HCT116 (cell line): Measurements from ENCODE around the gene CTSH. TPM values are rescaled to one million over a fixed set of nuclear protein-coding genes. Genes with fewer than 3 reads are reported as not detected.

Experiments
- ATAC-seq: fragments of 200-7000 bp; cut with Tn5 transposase; 2 replicates; pipeline ENCODE4 v1.9.1; 2020; ENCODE audit warnings: mild to moderate bottlenecking, moderate library complexity
- BruUV-seq: library from RNA; stranded (reverse); fragments of 400-500 nt; replicated peaks from 2 replicates; lab custom pipeline; 2021; lab: Mats Ljungman, UMichigan
- CTCF ChIA-PET: fragments of 300-600 bp; sonication (Branson Sonifier 250); formaldehyde crosslinking; loops from one replicate; lab custom pipeline; 2021; ENCODE audit warnings: antibody characterized with exemption; lab: Charles Lee
- POLR2A ChIA-PET: fragments of 300-600, 350-600 bp; sonication (Branson Sonifier 250); formaldehyde crosslinking; loops from one replicate; lab custom pipeline; 2021; ENCODE audit warnings: antibody characterized with exemption; lab: Charles Lee
- RAD21 ChIA-PET, 2 experiments: fragments of 300-600 bp; sonication (Branson Sonifier 250); formaldehyde crosslinking; loops; one replicate each; lab custom pipeline; 2023; ENCODE audit warnings: low total read pairs in 2 of 2; ENCODE audit not compliant: uncharacterized antibody in 2 of 2, unreplicated experiment in 2 of 2, low non-redundant PET in 1 of 2; lab: Charles Lee
- DNase-seq: peaks from one replicate; pipeline ENCODE4 v3.0.0-alpha.2; 2010; ENCODE audit warnings: low read depth, low spot score
- H2AFZ ChIP-seq: fragments of 200-600 bp; shearing (Covaris generic), sonication (generic); 2 replicates; pipeline ENCODE4 v1.6.1; 2017; ENCODE audit warnings: low read depth, mixed run types, mixed read lengths, antibody characterized with exemption, low read length; ENCODE audit not compliant: poor library complexity, severe bottlenecking
- H3K27ac ChIP-seq: 2 replicates; pipeline ENCODE4 v1.5.1; 2012; ENCODE audit warnings: low read depth, low read length
- H3K27me3 ChIP-seq: fragments of 200-600 bp; sonication (generic); 2 replicates; pipeline ENCODE4 v1.6.1; 2016; ENCODE audit warnings: mixed run types, low read length, mixed read lengths; ENCODE audit not compliant: insufficient read depth
- H3K36me3 ChIP-seq, 2 experiments: fragments of 200-500 bp in 1 of 2; fragments of 200-600 bp in 1 of 2; sonication (Bioruptor generic) in 1 of 2; sonication (generic) in 1 of 2; 2 replicates each; pipeline versions ENCODE4 v1.5.1 to v1.6.1; 2014 to 2016; ENCODE audit warnings: low read length in 2 of 2, inconsistent platforms in 1 of 2, mixed read lengths in 1 of 2, mixed run types in 1 of 2; ENCODE audit not compliant: insufficient read depth in 2 of 2, control insufficient read depth in 1 of 2
- H3K4me1 ChIP-seq, 2 experiments: fragments of 200-600 bp in 1 of 2; sonication (generic) in 1 of 2; 2 replicates each; pipeline versions ENCODE4 v1.5.1 to v1.6.1; 2012 to 2017; ENCODE audit warnings: low read length in 2 of 2, inconsistent platforms in 1 of 2, mild to moderate bottlenecking in 1 of 2, mixed read lengths in 1 of 2, mixed run types in 1 of 2, moderate library complexity in 1 of 2; ENCODE audit not compliant: insufficient read depth in 2 of 2, control insufficient read depth in 1 of 2
- H3K4me2 ChIP-seq: fragments of 200-600 bp; sonication (generic); 2 replicates; pipeline ENCODE4 v1.6.1; 2017; ENCODE audit warnings: mixed run types, low read length, mixed read lengths
- H3K4me3 ChIP-seq, 2 experiments: fragments of 200-600 bp in 1 of 2; sonication (generic) in 1 of 2; replicated peaks in 1 of 2; 2 replicates each; pipeline ENCODE4 v1.5.1; 2011 to 2016; ENCODE audit warnings: low read length in 2 of 2, control low read depth in 1 of 2, low read depth in 1 of 2, mild to moderate bottlenecking in 1 of 2, mixed read lengths in 1 of 2, mixed run types in 1 of 2
- H3K79me2 ChIP-seq: fragments of 200-600 bp; sonication (generic); 2 replicates; pipeline ENCODE4 v1.6.1; 2017; ENCODE audit warnings: mild to moderate bottlenecking, mixed run types, low read length, moderate library complexity, mixed read lengths; ENCODE audit not compliant: insufficient read depth
- H3K9ac ChIP-seq: fragments of 200-600 bp; sonication (generic); 2 replicates; pipeline ENCODE4 v1.6.1; 2016; ENCODE audit warnings: low read length, mixed read lengths
- H3K9me2 ChIP-seq: fragments of 200-600 bp; sonication (generic), shearing (Covaris generic); 2 replicates; pipeline ENCODE4 v1.6.1; 2017; ENCODE audit warnings: mixed run types, mild to moderate bottlenecking, moderate library complexity; ENCODE audit not compliant: insufficient read depth
- H3K9me3 ChIP-seq, 2 experiments: fragments of 200-500 bp in 1 of 2; fragments of 200-600 bp in 1 of 2; sonication (Bioruptor generic) in 1 of 2; sonication (generic) in 1 of 2; 2 replicates each; pipeline ENCODE4 v1.6.1; 2014 to 2017; ENCODE audit warnings: low read length in 2 of 2, mixed read lengths in 2 of 2, inconsistent platforms in 1 of 2, low read depth in 1 of 2, mild to moderate bottlenecking in 1 of 2, mixed run types in 1 of 2, moderate library complexity in 1 of 2; ENCODE audit not compliant: control insufficient read depth in 1 of 2, insufficient read depth in 1 of 2
- H4K20me1 ChIP-seq: fragments of 200-600 bp; sonication (generic), shearing (Covaris generic); 2 replicates; pipeline ENCODE4 v1.6.1; 2017; ENCODE audit warnings: mixed run types, mild to moderate bottlenecking, moderate library complexity; ENCODE audit not compliant: insufficient read depth
- CBX3 ChIP-seq: IDR thresholded peaks from 2 replicates; pipeline ENCODE4 v1.6.1; 2012; ENCODE audit warnings: low read depth
- CEBPB ChIP-seq: IDR thresholded peaks from 2 replicates; pipeline ENCODE4 v1.6.1; 2012; ENCODE audit warnings: low read depth
- ELF1 ChIP-seq: IDR thresholded peaks from 2 replicates; pipeline ENCODE4 v1.6.1; 2012; ENCODE audit warnings: low read depth, borderline replicate concordance
- EZH2 ChIP-seq: fragments of 200-600 bp; sonication (generic); IDR thresholded peaks from 2 replicates; pipeline ENCODE4 v1.6.1; 2017; ENCODE audit warnings: antibody characterized with exemption, mixed run types
- EZH2phosphoT487 ChIP-seq: fragments of 200-600 bp; IDR thresholded peaks from 2 replicates; pipeline ENCODE4 v1.6.1; 2018; ENCODE audit warnings: antibody characterized with exemption, borderline replicate concordance
- JUND ChIP-seq: IDR thresholded peaks from 2 replicates; pipeline ENCODE4 v1.6.1; 2012
- POLR2AphosphoS5 ChIP-seq: IDR thresholded peaks from 2 replicates; pipeline ENCODE4 v1.6.1; 2011; ENCODE audit warnings: mild to moderate bottlenecking, low read depth, low read length, moderate library complexity
- RAD21 ChIP-seq: IDR thresholded peaks from 2 replicates; pipeline ENCODE4 v1.6.1; 2012; ENCODE audit warnings: low read depth, mild to moderate bottlenecking
- SP1 ChIP-seq: IDR thresholded peaks from 2 replicates; pipeline ENCODE4 v1.6.1; 2012; ENCODE audit warnings: low read depth
- SRF ChIP-seq: IDR thresholded peaks from 2 replicates; pipeline ENCODE4 v1.6.1; 2012; ENCODE audit warnings: low read depth
- YY1 ChIP-seq: IDR thresholded peaks from 2 replicates; pipeline ENCODE4 v1.6.1; 2011; ENCODE audit warnings: low read length, low read depth, moderate library complexity, mild to moderate bottlenecking; ENCODE audit not compliant: insufficient replicate concordance; ENCODE audit errors: extremely low read depth
- ZFX ChIP-seq: fragments of 450-650 bp; IDR thresholded peaks from 2 replicates; pipeline ENCODE4 v1.6.1; 2017
- intact Hi-C: fragments of 100-400 bp; cut with micrococcal nuclease; formaldehyde crosslinking; loops from 2 replicates; pipeline ENCODE4 v1.10.0; 2022
- total RNA-seq: library from RNA; stranded (reverse); gene quantifications from one replicate; pipeline ENCODE4 v1.2.1, GENCODE V29; 2021; ENCODE audit not compliant: unreplicated experiment
- TF ChIP-seq, protein P1 (sequence below): IDR thresholded peaks from 2 replicates; pipeline ENCODE4 v1.6.1; 2012
- TF ChIP-seq, protein P2 (sequence below): IDR thresholded peaks from 2 replicates; pipeline ENCODE4 v1.6.1; 2012
- TF ChIP-seq, protein P3 (sequence below): IDR thresholded peaks from 2 replicates; pipeline ENCODE4 v1.6.1; 2012; ENCODE audit warnings: low read depth
- TF ChIP-seq, protein P4 (sequence below), 3 experiments: fragments of 200-600 bp in 1 of 3; sonication (generic) in 1 of 3; IDR thresholded peaks in 2 of 3; conservative IDR thresholded peaks in 1 of 3; 2 replicates each; pipeline ENCODE4 v1.5.1; 2012 to 2017; ENCODE audit warnings: low read depth in 2 of 3, low read length in 2 of 3, antibody characterized with exemption in 1 of 3, borderline replicate concordance in 1 of 3, control low read depth in 1 of 3, mild to moderate bottlenecking in 1 of 3, mixed read lengths in 1 of 3, mixed run types in 1 of 3, moderate library complexity in 1 of 3; ENCODE audit not compliant: insufficient read depth in 1 of 3
- TF ChIP-seq, protein P5 (sequence below): IDR thresholded peaks from 2 replicates; pipeline ENCODE4 v1.6.1; 2011; ENCODE audit warnings: mild to moderate bottlenecking, low read length, moderate library complexity; ENCODE audit not compliant: insufficient replicate concordance; ENCODE audit errors: extremely low read depth

Gene CTSH
- total RNA-seq, 1 experiment from 2014 or later, result 37.5 TPM

DNA sequence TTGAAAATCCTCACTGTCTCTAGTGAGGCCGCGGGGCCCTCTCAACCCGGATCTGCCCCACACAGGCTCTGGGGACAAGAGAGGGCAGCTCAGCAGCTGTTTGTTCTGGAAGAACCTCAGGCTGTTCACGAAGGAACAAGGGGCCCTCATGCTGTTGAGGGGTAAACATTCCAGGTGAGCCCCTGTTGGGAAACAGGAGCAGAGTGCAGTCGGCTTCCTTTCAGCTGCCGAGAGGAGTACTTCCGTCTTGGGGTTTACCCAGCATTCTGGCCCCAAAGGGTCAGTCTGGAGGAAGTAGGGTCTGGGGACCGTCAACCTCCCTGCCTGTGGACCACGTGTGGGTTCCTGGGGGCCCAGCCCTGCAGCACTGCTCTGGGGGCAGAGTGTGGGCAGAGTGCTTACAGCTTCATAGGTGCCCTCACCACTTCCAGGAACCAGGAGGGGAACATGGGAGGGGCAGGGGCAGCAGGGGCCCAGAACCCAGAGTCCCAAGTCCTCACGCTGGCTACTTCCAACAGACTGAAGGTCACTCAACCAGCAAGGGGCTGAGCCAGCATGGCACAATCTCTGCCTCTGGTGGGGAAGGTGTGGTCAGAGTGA is 49.2 kb upstream of the CTSH start (continued):
- TF ChIP-seq, protein P1, sequence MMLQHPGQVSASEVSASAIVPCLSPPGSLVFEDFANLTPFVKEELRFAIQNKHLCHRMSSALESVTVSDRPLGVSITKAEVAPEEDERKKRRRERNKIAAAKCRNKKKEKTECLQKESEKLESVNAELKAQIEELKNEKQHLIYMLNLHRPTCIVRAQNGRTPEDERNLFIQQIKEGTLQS, result no peak
- TF ChIP-seq ELF1, result no peak
- TF ChIP-seq, protein P2, sequence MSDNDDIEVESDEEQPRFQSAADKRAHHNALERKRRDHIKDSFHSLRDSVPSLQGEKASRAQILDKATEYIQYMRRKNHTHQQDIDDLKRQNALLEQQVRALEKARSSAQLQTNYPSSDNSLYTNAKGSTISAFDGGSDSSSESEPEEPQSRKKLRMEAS, result no peak
- no peak for TF ChIP-seq ZFX

DNA sequence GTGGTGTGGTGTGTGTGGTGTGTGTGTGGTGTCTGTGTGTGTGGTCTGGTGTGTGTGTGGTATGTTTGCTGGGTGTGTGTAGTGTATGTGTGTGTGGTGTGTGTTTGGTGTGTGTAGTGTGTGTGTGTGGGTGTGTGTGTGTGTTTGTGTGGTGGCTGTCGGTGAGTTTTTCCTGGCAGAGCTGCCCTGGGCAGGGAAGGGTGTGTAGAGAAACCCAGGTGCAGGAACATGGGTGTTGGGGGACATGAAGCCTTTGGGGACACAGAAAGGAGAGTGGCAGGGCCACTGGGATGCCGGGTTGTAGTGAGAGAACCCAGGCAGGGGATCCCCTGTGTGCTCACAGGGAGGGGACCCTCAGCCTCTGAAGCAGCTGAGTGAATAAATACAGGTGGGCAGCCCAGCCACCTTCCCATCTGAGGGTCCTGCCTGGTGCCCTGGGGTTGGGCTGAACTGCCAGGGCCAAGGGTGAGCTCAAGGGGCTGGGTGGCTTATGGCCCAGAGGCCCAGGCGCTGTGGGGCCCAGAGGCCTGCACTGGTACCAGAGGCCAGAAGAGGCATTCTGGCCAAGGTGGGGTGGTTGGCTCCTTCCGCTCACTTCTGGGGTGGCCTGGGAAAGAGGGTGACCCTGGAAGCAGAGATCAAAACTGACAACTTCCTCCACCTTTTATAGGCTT is 48.5 kb upstream of the CTSH start:
- ATAC-seq (no peak), DNase-seq (no peak)
- peaks cover 9 to 29% of the 10 kb centered on the region in 2 experiments for H3K4me1 ChIP-seq
- CTCF ChIA-PET, result interaction anchor here (1.0 kb wide), 1 partner anchor 14 kb away, joined by 4 read pairs; no protein-coding TSS in a partner anchor
- no TSS peak for BruUV-seq
- no peak overlapping the region for H3K4me3 ChIP-seq
- no peaks in the 10 kb centered on the region for H3K79me2 ChIP-seq
- POLR2A ChIA-PET, result no interaction called here
- H3K4me2 ChIP-seq, result no peak overlapping the region
- intact Hi-C loops, result no loop called here
- H3K36me3 ChIP-seq, result no peaks in the 10 kb centered on the region
- H3K27ac ChIP-seq, result no peak overlapping the region
- H3K9me2 ChIP-seq, result no peaks in the 10 kb centered on the region
- H4K20me1 ChIP-seq, result no peaks in the 10 kb centered on the region
- H3K9me3 ChIP-seq, result no peaks in the 10 kb centered on the region
- no peak overlapping the region for H2AFZ ChIP-seq
- RAD21 ChIA-PET, result no interaction called here
- H3K27me3 ChIP-seq, result no peaks in the 10 kb centered on the region
- H3K9ac ChIP-seq, result no peak overlapping the region
- TF ChIP-seq EZH2, result no peak
- no peak for TF ChIP-seq YY1
- no peak for TF ChIP-seq RAD21
- TF ChIP-seq JUND, result no peak
- TF ChIP-seq, protein P3, sequence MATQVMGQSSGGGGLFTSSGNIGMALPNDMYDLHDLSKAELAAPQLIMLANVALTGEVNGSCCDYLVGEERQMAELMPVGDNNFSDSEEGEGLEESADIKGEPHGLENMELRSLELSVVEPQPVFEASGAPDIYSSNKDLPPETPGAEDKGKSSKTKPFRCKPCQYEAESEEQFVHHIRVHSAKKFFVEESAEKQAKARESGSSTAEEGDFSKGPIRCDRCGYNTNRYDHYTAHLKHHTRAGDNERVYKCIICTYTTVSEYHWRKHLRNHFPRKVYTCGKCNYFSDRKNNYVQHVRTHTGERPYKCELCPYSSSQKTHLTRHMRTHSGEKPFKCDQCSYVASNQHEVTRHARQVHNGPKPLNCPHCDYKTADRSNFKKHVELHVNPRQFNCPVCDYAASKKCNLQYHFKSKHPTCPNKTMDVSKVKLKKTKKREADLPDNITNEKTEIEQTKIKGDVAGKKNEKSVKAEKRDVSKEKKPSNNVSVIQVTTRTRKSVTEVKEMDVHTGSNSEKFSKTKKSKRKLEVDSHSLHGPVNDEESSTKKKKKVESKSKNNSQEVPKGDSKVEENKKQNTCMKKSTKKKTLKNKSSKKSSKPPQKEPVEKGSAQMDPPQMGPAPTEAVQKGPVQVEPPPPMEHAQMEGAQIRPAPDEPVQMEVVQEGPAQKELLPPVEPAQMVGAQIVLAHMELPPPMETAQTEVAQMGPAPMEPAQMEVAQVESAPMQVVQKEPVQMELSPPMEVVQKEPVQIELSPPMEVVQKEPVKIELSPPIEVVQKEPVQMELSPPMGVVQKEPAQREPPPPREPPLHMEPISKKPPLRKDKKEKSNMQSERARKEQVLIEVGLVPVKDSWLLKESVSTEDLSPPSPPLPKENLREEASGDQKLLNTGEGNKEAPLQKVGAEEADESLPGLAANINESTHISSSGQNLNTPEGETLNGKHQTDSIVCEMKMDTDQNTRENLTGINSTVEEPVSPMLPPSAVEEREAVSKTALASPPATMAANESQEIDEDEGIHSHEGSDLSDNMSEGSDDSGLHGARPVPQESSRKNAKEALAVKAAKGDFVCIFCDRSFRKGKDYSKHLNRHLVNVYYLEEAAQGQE, result no peak
- no peak for TF ChIP-seq ELF1
- TF ChIP-seq SP1, result no peak
- TF ChIP-seq SRF, result no peak
- TF ChIP-seq POLR2AphosphoS5, result no peak
- TF ChIP-seq CBX3, result no peak
- TF ChIP-seq, protein P4, sequence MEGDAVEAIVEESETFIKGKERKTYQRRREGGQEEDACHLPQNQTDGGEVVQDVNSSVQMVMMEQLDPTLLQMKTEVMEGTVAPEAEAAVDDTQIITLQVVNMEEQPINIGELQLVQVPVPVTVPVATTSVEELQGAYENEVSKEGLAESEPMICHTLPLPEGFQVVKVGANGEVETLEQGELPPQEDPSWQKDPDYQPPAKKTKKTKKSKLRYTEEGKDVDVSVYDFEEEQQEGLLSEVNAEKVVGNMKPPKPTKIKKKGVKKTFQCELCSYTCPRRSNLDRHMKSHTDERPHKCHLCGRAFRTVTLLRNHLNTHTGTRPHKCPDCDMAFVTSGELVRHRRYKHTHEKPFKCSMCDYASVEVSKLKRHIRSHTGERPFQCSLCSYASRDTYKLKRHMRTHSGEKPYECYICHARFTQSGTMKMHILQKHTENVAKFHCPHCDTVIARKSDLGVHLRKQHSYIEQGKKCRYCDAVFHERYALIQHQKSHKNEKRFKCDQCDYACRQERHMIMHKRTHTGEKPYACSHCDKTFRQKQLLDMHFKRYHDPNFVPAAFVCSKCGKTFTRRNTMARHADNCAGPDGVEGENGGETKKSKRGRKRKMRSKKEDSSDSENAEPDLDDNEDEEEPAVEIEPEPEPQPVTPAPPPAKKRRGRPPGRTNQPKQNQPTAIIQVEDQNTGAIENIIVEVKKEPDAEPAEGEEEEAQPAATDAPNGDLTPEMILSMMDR (IDR thresholded peaks at IDR 0.05 in 2 of 3, conservative IDR thresholded peaks at IDR 0.05 in 1 of 3; ENCODE audit: borderline replicate concordance in 1 of 3, insufficient read depth in 1 of 3, low read depth in 2 of 3, low read length in 2 of 3), result no peak
- no peak for TF ChIP-seq CEBPB
- TF ChIP-seq, protein P5, sequence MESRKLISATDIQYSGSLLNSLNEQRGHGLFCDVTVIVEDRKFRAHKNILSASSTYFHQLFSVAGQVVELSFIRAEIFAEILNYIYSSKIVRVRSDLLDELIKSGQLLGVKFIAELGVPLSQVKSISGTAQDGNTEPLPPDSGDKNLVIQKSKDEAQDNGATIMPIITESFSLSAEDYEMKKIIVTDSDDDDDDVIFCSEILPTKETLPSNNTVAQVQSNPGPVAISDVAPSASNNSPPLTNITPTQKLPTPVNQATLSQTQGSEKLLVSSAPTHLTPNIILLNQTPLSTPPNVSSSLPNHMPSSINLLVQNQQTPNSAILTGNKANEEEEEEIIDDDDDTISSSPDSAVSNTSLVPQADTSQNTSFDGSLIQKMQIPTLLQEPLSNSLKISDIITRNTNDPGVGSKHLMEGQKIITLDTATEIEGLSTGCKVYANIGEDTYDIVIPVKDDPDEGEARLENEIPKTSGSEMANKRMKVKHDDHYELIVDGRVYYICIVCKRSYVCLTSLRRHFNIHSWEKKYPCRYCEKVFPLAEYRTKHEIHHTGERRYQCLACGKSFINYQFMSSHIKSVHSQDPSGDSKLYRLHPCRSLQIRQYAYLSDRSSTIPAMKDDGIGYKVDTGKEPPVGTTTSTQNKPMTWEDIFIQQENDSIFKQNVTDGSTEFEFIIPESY, result no peak
- TF ChIP-seq EZH2phosphoT487, result no peak
